HT1080 (cell line): ENCODE measurements around the gene SSR4. TPM values are rescaled to one million over a fixed set of nuclear protein-coding genes. Genes with fewer than 3 reads are reported as not detected.

Experiments
- DNase-seq: peaks from one replicate; pipeline ENCODE4 v3.0.0-alpha.2; 2015; ENCODE audit warnings: low read depth
- total RNA-seq: library from RNA; depleted of rRNA; stranded (reverse); fragments of >200 nt; shearing (Covaris generic); gene quantifications from 2 replicates; pipeline ENCODE4 v1.2.3, GENCODE V29; 2014; rRNA removed

Gene SSR4
- total RNA-seq, 1 experiment from 2014 or later = 76.9 TPM

DNA sequence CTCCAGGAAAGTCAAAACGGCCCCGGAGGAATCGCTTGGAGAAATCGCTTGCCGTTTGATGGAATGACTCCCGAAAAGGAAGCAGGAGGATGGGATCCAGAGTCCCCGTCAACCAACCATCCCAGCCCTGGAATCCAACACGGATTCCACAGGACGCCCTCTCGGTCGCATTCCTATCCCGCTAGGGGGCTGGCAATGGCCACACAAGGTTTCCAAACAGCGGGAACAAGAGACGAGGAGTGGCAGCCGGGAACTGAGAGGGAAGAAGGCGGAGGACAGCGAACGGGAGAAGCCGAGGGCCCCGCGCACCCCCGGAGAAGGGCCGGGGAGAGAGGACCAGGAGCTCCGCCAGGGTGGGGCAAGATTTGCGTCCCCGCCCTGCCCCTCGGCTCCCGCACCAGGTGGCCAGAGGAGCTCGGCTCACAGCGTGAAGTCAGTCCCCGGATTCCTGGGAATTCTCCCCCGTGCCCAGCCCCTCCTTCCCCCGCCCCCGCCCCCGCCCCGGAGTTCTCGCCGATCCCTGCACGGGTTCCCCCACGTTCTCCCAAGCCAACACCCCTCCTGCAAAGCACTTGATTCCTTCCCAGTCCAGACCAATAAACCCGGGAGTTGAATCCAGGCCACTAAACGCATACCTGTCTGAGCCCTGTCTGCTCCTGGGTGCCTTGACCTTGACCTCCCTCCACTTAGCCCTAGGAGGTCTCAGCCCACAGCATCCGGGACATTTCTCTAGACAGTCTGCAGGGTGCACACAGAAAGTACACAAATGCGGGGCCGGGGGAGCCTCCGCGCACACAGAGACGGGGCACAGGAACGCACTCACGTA is 34.5 kb downstream of the SSR4 start:
- DNase-seq = no peak

DNA sequence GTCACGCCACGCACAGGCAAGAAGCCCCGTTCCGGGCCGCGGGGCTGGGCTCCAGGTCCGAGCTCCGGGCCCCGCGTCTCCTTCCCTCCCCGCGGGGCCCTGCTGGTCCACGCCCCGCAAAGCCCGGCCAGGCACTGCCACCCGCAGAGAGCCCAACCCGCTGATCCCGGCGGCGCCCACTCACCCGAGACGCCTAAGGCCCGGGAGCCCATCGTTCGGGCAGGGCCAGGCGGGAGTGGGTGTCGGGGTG is 35.0 kb downstream of the SSR4 start:
- DNase-seq = no peak

GRCh38 chrX:153829799-153830639 is 35.6 kb downstream of the SSR4 start, which contains the start of gene PDZD4:
PDZD4 (minus strand) TSS chrX:153830544; CDS start chrX:153830298, 246 bp downstream.
- no peak for DNase-seq

DNA sequence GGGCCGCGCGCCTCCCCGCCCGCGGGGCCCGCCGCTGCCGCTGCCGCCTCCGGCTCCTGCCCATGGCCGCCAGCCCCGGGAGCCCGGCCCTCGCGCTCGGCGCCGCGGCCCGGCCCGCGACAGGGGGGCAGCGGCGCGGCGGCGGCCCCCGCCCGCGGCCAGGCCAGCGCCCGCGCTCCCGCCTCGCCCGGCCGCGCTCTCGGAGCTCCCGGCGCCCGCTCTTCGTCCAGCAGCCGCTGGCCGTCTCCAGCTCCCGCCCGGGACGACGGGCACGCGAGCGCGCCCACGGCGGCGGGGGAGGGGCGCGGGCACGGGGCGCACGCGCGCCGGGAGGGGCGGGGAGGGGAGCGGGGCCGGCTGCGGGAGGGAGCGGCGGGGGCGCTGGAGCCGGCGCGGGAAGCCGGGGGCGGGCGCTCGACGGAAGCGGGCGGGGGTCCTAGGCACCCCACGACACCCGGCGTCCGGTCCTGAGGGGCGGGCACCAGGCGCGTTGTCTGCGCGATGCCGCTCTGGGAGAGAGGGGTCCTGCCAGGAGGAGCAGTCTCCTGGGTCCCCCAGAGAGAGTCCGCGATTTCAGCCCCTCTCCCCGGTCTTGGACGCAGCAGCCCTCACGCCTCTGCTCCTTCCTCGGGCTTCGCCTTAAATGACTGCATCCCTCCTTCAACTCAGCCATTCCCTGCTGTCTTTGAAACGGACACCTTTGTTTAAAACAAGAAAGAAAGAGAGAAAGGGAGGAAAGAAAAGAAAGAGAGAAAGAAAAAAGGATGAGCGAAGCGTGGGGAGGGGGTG is 36.4 kb downstream of the SSR4 start:
- no peak for DNase-seq

- no peak for DNase-seq
These were observed 37.1 kb downstream of the SSR4 start for GRCh38 chrX:153831429-153832150.

- no peak for DNase-seq
These were observed 38.3 kb downstream of the SSR4 start for GRCh38 chrX:153832728-153833127.

- DNase-seq = no peak
These were observed 42.5 kb downstream of the SSR4 start for GRCh38 chrX:153836921-153837320.

- no peak for DNase-seq
These were observed 50.1 kb downstream of the SSR4 start for GRCh38 chrX:153844509-153845082.

DNA sequence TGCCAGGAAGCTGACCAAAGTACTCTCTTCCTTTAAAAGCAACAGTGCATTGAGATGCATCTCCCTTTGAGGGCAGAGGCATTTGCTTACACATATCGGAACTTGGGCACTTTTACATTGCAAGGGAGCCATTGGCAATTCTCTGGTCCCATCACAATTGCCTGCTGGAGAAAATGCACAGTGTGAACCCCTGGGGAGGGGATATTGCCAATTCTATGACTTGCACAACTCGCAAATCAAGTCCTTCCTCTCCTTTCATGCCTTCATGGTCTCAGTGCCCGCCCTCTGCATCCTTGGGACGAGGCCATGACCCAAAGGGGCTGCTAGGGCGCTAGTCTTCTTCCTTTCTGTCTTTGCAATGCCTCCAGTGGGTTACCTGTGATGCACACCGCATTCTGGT is 50.7 kb downstream of the SSR4 start:
- no peak for DNase-seq

GRCh38 chrX:153845842-153846241 is 51.4 kb downstream of the SSR4 start:
- no peak for DNase-seq

Other genes with a start within 250 kb of the SSR4 start
- gene CCNQ, start 195.5 kb upstream of the SSR4 start, total RNA-seq = 74.4 and 82.3 TPM in 2 replicates
- not detected in 2 replicates for gene DUSP9, start 147.5 kb upstream of the SSR4 start, total RNA-seq
- not detected in 2 replicates for gene PNCK, start 120.9 kb upstream of the SSR4 start, total RNA-seq
- 33.2 and 61.3 TPM in 2 replicates for gene SLC6A8, start 106.7 kb upstream of the SSR4 start, total RNA-seq
- gene BCAP31, start 70.3 kb upstream of the SSR4 start, total RNA-seq = 197 and 234 TPM in 2 replicates
- gene ABCD1, start 69.8 kb upstream of the SSR4 start, total RNA-seq = 1.5 and 1.9 TPM in 2 replicates
- 2.3 and 4.5 TPM in 2 replicates for gene PLXNB3, start 30.4 kb upstream of the SSR4 start, total RNA-seq
- 0.03 TPM in 1 of 2 replicates, not detected in the other for gene SRPK3, start 13.6 kb upstream of the SSR4 start, total RNA-seq
- gene IDH3G, start 293 bp upstream of the SSR4 start, total RNA-seq = 57.1 and 65.2 TPM in 2 replicates
- 0.13 and 0.16 TPM in 2 replicates for gene PDZD4, start 35.9 kb downstream of the SSR4 start, total RNA-seq
- 2.0 and 3.0 TPM in 2 replicates for gene L1CAM, start 91.5 kb downstream of the SSR4 start, total RNA-seq
- gene AVPR2, start 110.0 kb downstream of the SSR4 start, total RNA-seq = not detected in 2 replicates
- gene ARHGAP4, start 131.6 kb downstream of the SSR4 start, total RNA-seq = 2.7 and 3.3 TPM in 2 replicates
- gene NAA10, start 140.4 kb downstream of the SSR4 start, total RNA-seq = 182 and 213 TPM in 2 replicates
- 1.0 TPM in 1 of 2 replicates, not detected in the other for gene RENBP, start 150.0 kb downstream of the SSR4 start, total RNA-seq
- 38.9 and 60.0 TPM in 2 replicates for gene HCFC1, start 177.2 kb downstream of the SSR4 start, total RNA-seq
- 4.8 and 11.6 TPM in 2 replicates for gene TMEM187, start 178.1 kb downstream of the SSR4 start, total RNA-seq
- 200 and 232 TPM in 2 replicates for gene IRAK1, start 225.2 kb downstream of the SSR4 start, total RNA-seq